GM18519 (cell line): ENCODE measurements around the gene CD84.
"Not testable (repeated sequence)": the region's sequence is repeated elsewhere in the genome, so short reads cannot be mapped to it uniquely, and the experiment has no call there.

Source experiments
- ATAC-seq: cut with Tn5 transposase; IDR thresholded peaks from one replicate; pipeline ENCODE4 v1.9.1; 2021; ENCODE audit warnings: mild to moderate bottlenecking, moderate library complexity; ENCODE audit not compliant: unreplicated experiment, low FRiP score

Gene CD84

DNA sequence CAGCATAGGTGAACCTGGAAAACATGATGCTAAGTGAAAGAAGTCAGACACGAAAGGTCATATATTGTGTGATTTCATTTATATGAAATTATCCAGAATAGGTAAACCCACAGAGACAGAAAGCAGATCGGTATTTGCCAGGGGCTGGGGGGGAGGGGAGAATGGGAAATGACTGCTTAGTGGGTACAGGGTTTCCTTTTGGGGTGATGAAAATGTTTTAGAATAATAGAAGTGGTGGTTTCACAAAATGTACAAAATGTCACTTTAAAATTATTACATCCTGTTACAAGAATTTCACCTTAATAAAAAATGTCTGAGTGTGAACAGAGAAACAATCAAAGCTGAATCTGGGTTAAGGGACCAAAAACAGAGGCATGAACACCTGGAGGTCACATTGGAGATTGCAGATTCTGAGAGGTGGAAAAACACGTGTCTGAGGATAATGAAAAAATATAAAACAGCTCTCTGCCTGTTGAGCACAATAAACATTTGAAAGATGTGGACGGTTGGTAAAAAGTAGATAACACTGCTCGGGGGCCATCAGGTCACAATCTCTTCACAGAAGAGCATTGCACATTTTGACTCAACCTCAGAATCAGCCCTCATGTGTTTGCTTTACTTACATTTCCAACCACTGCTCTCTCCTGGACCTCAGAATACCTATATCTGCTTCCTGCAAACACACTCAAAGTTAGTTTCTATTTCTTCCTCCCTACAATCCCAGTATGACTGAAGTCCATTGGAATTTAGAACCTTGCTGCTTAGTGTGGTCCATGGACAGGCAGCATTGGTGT lies 59.5 kb downstream of the CD84 start:
- ATAC-seq, result no peak

DNA sequence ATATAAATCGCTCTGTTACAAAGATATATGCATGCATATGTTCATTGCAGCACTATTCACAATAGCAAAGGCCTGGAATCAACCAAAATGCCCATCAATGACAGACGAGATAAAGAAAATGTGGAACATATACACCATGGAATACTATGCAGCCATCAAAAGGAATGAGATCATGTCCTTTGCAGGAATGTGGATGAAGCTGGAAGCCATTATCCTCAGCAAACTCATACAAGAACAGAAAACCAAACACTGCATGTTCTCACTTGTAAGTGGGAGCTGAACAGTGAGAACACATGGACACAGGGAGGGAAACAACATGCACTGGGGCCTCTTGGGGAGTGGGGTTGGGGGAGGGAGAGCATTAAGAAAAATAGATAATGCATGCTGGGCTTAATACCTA lies 61.8 kb downstream of the CD84 start:
- ATAC-seq, result not testable (repeated sequence)

DNA sequence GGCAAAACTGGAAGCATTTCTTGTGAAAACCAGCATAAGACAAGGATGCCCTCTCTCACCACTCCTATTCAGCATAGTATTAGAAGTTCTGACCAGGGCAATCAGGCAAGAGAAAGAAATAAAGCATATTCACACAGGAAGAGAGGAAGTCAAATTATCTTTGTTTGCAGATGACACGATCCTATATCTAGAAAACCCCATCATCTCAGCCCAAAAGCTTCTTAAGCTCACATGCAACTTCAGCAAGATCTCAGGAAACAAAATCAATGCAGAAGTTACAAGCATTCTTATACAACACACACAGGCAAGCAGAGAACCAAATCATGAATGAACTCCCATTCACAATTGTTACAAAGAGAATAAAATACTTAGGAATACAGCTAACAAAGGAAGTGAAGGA lies 63.4 kb downstream of the CD84 start:
- ATAC-seq, result not testable (repeated sequence)

DNA sequence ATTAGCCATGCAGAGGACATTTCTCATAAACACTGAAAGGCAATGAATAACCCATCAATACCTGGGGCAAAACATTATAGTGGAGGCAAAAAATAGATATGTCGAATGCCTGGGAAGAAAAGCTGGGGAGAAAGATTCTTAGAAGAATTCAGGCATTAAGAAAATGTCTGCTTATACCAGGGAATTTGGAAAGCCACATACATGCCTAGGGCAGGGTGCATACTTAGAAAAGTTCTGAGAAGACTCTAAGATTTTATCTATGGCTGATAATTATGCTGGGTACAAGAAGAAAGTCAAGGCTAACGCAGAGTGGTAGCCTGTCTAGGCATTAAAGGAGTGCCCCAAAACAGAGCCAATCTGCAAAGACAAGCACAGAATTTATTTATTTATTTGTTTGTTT lies 74.6 kb downstream of the CD84 start:
- ATAC-seq, result no peak

DNA sequence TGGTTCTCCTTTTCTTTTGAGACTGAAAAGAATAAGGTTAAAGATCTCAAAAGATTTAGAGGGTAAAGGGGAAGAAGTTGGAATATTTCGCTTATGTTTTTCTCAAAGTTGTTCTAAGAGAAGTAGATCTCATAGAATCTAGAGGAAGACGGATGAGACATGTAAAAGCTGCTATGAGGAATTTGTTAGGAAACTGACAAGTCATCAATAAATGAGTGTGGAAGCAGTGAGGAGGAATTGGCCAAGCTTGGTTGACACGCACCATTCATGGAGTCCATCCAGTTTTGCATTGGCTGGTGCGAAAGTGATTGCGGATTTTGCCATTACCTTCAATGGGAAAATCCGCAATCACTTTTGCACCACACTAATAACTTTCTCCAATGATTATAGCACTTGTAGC lies 76.2 kb downstream of the CD84 start:
- no peak for ATAC-seq

DNA sequence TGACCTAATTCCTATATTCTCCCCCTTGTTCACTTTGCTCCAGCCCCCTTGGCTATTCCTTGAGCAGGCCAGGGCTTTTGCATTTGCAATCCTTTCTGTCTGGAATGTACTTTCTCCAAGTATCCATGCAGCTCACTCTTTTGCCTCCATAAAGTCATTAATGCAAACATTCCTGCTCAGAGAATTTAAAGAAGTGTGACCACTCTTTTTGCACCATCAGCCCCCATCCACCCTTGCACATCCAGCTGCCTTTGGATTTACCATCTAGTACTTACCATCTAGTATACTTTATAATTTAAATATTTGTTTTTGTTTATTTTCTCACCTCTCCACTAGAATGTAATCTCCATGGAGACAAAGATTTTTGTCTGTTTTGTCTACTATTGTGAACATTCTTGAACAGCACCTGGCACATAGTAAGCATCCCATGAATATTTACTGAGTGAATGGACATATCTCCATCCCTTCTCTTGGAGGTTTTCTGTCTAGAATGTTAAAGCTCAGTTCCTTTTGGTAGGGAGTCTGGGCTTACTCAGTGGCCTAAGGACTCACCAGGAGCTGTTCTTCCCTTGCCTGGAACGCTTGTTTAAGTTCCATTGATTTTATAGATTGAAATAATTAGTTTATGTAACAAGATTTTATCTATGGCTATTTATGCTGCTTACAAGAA lies 78.8 kb downstream of the CD84 start:
- ATAC-seq, result no peak

DNA sequence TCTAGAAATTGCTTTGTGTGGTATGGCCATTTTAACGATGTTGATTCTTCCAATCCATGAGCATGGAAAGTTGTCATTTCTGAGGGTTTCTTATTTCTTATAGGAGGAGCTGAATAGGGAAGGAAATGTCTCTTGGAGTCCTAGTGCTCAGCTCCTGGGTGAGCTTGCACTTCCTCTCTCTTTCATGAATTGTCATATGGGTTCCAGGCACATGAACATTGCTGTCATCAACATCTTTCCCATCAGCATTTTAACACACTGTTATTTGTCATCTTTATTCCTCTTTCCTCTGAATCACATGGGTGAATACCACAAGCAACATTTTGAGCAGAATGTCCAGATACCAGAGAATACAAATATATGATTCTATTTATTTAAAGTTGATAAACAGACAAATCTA lies 79.7 kb downstream of the CD84 start:
- no peak for ATAC-seq

DNA sequence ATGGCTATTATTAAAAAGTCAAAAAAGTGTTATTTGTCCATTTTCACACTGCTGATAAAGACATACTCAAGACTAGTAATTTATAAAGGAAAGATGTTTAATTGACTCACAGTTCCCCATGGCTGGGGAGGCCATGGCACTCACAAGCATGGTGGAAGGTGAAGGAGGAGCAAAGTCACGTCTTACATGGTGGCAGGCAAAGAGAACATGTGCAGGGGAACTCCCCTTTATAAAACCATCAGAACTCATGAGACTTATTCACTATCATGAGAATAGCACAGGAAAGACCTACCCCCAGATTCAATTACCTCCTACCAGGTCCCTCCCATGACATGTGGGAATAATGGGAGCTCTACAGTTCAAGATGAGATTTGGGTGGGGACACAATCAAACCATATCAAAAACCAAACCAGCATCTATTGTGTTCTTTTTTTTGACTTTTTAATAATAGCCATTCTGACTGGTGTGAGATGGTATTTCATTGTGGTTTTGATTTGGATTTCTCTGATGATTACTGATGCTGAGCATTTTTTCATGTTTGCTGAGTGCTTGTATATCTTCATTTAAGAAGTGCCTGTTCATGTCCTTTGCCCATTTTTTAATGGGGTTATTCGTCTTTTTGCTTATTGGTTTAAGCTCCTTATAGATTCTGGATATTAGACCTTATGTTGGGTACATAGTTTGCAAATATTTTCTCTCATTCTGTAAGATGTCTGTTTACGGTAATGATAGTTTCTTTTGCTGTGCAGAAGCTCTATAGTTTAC lies 80.8 kb downstream of the CD84 start:
- not testable (repeated sequence) for ATAC-seq

DNA sequence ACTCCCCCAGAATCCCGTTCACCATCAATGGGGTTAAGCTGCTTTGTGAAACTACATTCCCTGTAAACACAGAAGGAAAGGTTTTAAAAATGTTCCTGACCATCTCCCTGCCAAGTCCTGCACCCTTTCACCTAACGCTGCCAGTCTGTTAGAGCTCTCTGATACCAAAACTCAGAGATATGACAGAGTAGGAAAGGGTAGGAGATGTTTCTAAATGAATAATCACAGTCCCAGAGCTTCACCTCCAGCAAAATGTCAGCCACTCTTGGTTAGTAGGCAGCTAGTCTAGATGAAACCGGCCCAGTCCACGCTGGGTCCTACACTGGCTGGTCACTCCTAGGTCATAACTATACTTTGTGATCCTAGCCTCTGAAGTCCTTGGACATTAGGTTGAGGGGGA lies 83.0 kb downstream of the CD84 start:
- ATAC-seq, result no peak

DNA sequence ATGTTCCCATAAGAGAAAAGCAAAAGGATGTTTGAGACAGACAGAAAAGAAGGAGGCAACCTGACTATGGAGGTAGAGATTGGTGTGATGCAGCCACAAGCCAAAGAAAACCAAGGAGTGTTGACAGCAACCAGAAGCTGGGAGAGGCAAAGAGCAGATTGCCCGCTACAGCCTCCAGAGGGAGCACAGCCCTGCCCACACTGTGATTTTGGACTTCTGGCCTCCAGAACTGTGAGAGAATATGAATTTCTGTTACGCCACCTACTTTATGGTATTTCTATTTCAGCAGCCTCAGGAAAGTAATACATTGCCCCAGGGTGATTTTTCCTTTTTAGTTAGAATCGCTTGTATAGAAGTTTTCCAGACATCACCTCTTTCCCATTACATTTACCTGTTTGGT lies 84.7 kb downstream of the CD84 start:
- no peak for ATAC-seq

DNA sequence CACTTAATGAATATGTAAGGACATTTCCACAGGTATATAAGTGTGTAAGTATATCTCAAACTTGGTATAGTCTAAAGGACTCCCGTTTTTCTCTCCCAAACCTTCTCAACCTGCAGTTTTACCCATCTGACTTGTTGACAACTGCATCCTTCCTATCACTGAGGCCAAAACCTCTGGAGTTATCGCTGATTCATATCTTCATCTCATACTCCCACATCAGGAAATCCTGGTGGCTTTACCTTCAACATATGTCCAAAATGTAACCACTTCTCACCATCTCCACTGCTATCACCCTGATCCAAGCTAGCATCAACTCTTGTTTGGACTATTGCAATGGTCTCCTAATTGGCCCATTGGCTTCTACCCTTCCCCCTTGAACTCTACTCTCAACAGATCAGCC lies 86.7 kb downstream of the CD84 start:
- ATAC-seq, result no peak

DNA sequence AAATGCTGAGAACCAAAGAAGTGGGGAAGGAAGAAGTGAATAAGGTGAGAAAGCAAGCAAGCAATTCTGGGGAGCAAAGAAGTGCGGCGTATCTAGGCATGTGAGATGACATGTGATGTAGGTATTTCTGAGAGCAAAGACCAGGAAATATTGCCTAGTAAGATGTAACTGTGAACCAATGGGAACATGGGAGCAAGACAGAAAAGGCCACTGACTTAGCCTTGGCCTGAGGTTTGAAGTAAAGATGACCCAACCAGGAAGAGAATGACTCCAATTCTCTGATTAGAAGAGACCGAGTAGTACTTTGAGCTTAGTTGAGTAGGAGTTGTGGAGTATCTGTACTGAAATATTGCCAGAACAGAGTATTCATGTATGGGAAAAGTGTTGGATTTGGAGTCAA lies 87.3 kb downstream of the CD84 start:
- no peak for ATAC-seq
